ENCODE measurements around the gene FAM168B.

FAM168B gene

DNA sequence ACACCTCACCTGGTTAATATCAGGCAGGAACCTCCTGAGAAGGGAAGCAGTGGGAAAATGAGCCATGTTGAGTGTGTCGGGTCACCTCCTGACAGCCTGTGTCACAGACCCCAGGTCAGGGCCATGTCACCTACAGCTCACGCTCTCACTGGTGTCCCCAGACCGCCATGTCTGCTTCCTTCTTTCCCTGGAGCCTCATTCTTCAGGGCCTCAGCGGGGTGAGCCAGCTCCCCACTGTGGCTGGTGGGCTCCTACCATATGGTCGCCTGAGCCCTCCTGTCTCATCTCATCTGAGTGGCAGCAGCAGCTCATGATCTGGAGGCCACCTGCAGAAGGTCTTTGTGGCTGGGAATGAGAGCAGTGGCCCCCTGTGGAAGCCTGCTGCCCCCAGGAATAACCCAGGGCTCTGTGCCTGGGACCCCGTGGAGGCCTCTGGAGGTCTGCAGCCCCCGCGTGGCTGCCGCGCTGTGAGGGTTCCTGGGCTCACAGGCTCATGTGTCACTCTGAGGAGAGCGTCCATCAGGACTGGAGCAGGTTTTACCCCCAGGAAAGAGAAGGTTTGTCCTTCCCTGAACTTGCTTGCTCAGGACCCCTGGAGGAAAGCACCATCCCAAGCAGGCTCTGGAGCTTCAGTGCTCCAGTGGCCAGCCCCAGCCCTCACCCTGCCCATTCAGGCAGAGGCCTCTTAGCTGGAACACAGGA is 56.4 kb downstream of the FAM168B start:
- peaks cover 35% of the 10 kb centered on the region for H3K27me3 ChIP-seq (ENCODE audit: insufficient read depth, low read length)
- H3K27ac ChIP-seq (ENCODE audit: low read depth, low read length) = no peak overlapping the region
- H3K36me3 ChIP-seq (ENCODE audit: insufficient read depth, low read length) = peaks cover 8% of the 10 kb centered on the region; the same call in 1 of the 2 replicates
- H3K4me3 ChIP-seq (ENCODE audit: low read length) = no peak overlapping the region
- 92% methylated on average over 11 of the region's 11 CpGs for WGBS
- no peak overlapping the region for H3K9ac ChIP-seq (ENCODE audit: low read depth, low read length)
- no peaks in the 10 kb centered on the region for H3K9me3 ChIP-seq (ENCODE audit: insufficient read depth, low read depth, low read length)
- H3K4me1 ChIP-seq (ENCODE audit: insufficient read depth, low read length) = no peaks in the 10 kb centered on the region

DNA sequence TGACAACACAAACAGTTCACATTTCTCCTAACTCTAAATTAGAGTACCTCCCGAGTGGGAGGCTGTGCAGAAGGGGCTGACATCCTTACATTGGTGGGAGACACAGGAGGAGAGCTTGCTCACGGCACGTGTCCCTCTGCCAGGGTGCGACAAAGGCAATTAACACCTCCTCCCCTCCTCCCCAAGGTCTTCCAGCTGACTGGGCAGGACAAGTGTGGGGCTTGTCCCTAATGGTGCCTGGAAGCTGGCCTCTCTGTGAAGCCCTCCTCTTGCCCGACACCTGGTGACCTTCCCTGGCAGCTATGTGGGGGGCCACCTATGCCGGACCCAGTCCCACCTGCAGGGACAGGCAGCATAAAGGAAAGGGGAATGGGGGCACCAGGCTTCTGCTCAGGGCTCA is 57.0 kb downstream of the FAM168B start:
- Histone ChIP-seq H3K36me3 (ENCODE audit: insufficient read depth, low read length) (0 out of 2 replicates have a peak, but pooled peaks cover 3% of the 10 kb centered on the region), H3K9ac (ENCODE audit: low read depth, low read length) (no peak overlapping the region), H3K27me3 (ENCODE audit: insufficient read depth, low read length) (peaks cover 35% of the 10 kb centered on the region), H3K27ac (ENCODE audit: low read depth, low read length) (no peak overlapping the region), H3K4me1 (ENCODE audit: insufficient read depth, low read length) (no peaks in the 10 kb centered on the region), H3K4me3 (ENCODE audit: low read length) (no peak overlapping the region), H3K9me3 (ENCODE audit: insufficient read depth, low read depth, low read length) (no peaks in the 10 kb centered on the region)
- 55% methylated on average over 6 of the region's 6 CpGs for WGBS

DNA sequence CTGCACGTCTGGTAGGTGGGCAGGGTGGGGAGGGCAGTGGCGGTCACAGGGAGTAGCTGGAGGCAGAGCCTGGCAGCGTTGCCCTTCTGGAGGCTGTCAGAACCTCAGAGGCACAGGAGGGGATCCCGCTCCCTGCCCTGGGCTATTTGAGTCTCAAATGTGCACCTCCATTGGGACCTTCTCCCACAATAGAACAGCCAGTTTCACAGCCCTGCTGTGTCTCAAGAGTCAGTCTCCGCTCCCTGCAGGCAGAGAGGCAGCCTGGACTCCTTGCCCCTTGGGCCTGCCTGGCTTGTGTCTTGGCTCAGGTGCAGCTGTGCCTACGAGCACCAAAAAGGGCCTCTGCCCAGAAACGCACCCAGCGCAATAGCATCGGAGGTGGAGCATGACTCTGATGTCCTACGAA is 57.4 kb downstream of the FAM168B start:
- Histone ChIP-seq H3K27ac (ENCODE audit: low read depth, low read length) (no peak overlapping the region), H3K9me3 (ENCODE audit: insufficient read depth, low read depth, low read length) (no peaks in the 10 kb centered on the region), H3K27me3 (ENCODE audit: insufficient read depth, low read length) (peaks cover 35% of the 10 kb centered on the region), H3K4me1 (ENCODE audit: insufficient read depth, low read length) (no peaks in the 10 kb centered on the region), H3K9ac (ENCODE audit: low read depth, low read length) (no peak overlapping the region), H3K4me3 (ENCODE audit: low read length) (peak overlapping the region; percentile 70), H3K36me3 (ENCODE audit: insufficient read depth, low read length) (0 out of 2 replicates have a peak, but pooled peaks cover 2% of the 10 kb centered on the region)
- 69% methylated on average over 10 of the region's 10 CpGs for WGBS

DNA sequence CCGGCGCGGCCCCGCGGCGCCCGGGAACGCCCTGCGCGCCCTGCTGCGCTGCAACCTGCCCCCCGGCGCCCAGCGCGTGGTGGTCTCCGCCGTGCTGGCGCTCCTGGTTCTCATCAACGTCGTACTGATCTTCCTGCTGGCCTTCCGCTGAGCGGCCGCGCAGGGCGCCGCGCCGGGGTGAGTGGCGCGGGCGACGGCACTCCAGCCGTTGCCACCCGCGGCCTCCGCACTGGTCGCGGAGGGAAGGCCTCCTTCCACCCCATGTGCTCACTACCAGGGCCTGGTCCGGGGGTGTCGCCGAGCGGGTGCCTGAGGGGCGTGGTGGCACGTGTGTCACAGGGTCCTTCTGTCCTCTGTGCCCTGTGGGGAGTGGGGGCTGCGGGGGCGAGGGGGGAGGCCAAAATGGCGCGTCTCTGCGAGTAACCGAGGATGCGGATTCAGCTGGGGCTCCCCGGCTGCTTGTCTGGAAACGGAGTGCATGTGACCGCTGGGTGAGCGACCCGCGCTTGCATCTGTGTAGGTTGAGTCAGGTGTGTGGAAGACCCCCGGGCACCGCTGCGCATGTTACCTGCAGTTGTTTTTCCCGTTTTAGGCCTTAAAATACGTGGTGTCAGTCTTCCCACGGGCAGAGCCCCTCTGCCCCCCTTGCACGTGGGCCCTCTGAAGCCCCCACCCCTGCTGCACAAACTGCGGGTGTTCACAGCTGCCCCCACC is 58.0 kb downstream of the FAM168B start:
- 8% methylated on average over 65 of the region's 65 CpGs for WGBS
- H3K4me3 ChIP-seq (ENCODE audit: low read length) = peak overlapping the region; percentile 70
- H3K9ac ChIP-seq (ENCODE audit: low read depth, low read length) = peak overlapping the region; percentile 73
- H3K4me1 ChIP-seq (ENCODE audit: insufficient read depth, low read length) = no peaks in the 10 kb centered on the region
- peaks cover 35% of the 10 kb centered on the region for H3K27me3 ChIP-seq (ENCODE audit: insufficient read depth, low read length)
- H3K36me3 ChIP-seq (ENCODE audit: insufficient read depth, low read length) = no peaks in the 10 kb centered on the region
- H3K9me3 ChIP-seq (ENCODE audit: insufficient read depth, low read depth, low read length) = no peaks in the 10 kb centered on the region
- H3K27ac ChIP-seq (ENCODE audit: low read depth, low read length) = no peak overlapping the region

DNA sequence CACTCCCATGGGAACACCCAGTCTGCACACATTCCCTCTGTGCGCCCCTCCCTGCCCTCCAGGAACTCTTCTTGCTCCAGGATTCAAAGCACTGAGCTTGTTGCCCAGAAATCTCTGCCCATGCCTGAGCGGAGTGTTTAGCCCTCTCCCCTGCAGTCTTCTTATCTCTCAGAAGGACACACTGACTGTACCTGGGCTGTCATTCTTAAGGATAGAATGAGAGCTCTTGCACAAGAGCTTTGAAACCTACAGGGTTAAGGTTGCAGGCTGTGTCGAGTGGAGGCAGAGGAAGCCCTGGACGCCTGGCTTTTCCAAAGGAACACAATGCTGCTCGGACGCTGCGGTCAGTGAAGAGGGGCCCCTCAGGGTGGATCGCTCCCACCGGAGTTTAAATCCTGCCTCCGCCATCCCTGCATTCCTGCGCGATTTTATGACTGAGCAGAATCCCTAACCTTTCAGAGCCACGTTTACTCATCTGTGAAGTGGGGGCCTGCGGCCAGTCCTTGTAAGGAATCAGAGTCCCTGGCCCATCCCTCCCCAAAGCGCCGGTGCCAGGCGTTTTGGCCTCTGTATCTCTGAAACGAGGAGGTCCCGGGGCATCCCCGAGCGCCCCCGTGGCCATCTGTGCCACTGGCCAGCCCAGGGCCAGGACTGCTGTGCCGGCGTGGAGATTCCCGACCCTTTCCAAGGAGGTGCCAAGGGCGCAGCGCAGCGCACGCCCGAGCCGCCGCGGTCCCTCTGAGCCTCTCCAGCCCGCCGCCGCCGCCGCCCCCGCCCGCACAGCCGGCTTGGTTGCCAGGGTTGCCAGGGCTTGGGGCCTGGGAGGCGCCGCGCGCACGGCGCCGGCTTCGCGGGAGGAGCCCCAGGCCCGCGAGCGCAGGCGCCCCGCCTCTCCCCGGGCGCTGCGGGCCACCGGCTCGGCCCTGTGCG is 58.9 kb downstream of the FAM168B start:
- Histone ChIP-seq H3K4me3 (ENCODE audit: low read length) (peak overlapping the region; percentile 70), H3K27me3 (ENCODE audit: insufficient read depth, low read length) (peaks cover 35% of the 10 kb centered on the region), H3K4me1 (ENCODE audit: insufficient read depth, low read length) (no peaks in the 10 kb centered on the region), H3K36me3 (ENCODE audit: insufficient read depth, low read length) (no peaks in the 10 kb centered on the region), H3K9ac (ENCODE audit: low read depth, low read length) (peak overlapping the region; percentile 73), H3K27ac (ENCODE audit: low read depth, low read length) (no peak overlapping the region), H3K9me3 (ENCODE audit: insufficient read depth, low read depth, low read length) (no peaks in the 10 kb centered on the region)
- WGBS = 9% methylated on average over 61 of the region's 61 CpGs

DNA sequence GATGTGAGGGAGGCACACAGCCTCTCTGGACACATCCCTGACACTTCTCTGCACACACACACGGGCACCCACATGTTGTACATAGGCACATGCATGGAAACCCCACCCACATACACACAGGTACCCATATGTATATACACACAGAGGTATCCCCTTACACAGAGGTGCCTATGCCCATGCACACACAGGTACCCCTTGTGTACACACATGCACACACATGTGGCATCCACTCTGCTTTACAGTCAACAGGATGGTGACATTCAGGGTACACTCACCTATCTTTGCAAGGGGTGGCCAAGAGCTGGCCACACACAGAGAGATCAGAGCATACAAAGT is 59.5 kb downstream of the FAM168B start:
- Histone ChIP-seq H3K4me1 (ENCODE audit: insufficient read depth, low read length) (no peaks in the 10 kb centered on the region), H3K4me3 (ENCODE audit: low read length) (no peak overlapping the region; the same call in 1 of the 2 replicates), H3K9me3 (ENCODE audit: insufficient read depth, low read depth, low read length) (no peaks in the 10 kb centered on the region), H3K27ac (ENCODE audit: low read depth, low read length) (no peak overlapping the region), H3K36me3 (ENCODE audit: insufficient read depth, low read length) (no peaks in the 10 kb centered on the region), H3K9ac (ENCODE audit: low read depth, low read length) (no peak overlapping the region), H3K27me3 (ENCODE audit: insufficient read depth, low read length) (peaks cover 35% of the 10 kb centered on the region)
- WGBS = 81% methylated on average over 1 of the region's 1 CpG

DNA sequence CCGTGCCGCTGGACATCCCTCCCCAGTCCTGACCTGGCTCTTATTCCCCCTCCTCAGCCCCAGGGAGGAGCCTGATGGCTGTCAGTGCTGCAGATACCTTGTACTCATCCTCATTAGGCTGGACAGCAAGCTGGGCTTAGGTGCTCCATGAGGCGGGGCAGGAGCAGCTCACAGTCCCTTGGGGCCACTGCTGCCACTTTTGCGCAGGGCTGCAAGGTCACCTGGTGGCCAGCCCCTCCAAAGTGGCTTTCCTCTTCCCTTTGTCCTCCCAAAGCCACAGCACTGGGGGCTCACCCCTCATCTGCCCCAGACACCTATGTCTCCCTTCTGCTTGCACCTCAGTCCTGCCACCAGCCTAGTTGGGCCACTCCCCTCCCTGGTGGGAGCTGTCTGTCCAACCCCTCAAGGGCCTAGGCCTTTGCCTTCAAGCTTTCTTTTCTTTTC is 60.8 kb downstream of the FAM168B start:
- H3K9me3 ChIP-seq (ENCODE audit: insufficient read depth, low read depth, low read length) = no peaks in the 10 kb centered on the region
- peaks cover 35% of the 10 kb centered on the region for H3K27me3 ChIP-seq (ENCODE audit: insufficient read depth, low read length)
- no peak overlapping the region for H3K4me3 ChIP-seq (ENCODE audit: low read length)
- H3K9ac ChIP-seq (ENCODE audit: low read depth, low read length) = no peak overlapping the region
- no peak overlapping the region for H3K27ac ChIP-seq (ENCODE audit: low read depth, low read length)
- H3K4me1 ChIP-seq (ENCODE audit: insufficient read depth, low read length) = no peaks in the 10 kb centered on the region
- H3K36me3 ChIP-seq (ENCODE audit: insufficient read depth, low read length) = no peaks in the 10 kb centered on the region
- WGBS = 87% methylated on average over 4 of the region's 4 CpGs

DNA sequence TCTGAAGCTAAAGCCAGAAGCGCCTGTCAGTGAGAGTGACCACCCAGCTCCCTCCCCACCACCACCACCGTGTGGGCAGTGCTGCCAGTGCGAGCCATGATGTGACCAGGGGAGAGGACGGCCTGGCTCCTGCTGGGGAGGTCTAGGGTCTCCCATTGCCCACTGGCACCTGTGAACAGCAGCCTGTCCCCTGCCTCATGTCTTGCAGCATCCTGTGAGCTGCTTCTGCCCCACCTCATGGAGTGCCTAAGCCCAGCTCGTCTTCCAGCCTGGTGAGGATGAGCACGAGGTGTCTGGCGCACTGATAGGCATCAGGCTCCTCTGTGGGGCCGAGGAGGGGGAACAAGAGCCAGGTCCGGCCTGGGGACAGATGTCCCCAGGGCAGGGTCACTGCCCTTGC is 61.4 kb downstream of the FAM168B start:
- H3K4me3 ChIP-seq (ENCODE audit: low read length) = no peak overlapping the region
- H3K36me3 ChIP-seq (ENCODE audit: insufficient read depth, low read length) = no peaks in the 10 kb centered on the region
- WGBS = 75% methylated on average over 9 of the region's 9 CpGs
- no peaks in the 10 kb centered on the region for H3K9me3 ChIP-seq (ENCODE audit: insufficient read depth, low read depth, low read length)
- H3K9ac ChIP-seq (ENCODE audit: low read depth, low read length) = no peak overlapping the region
- H3K4me1 ChIP-seq (ENCODE audit: insufficient read depth, low read length) = no peaks in the 10 kb centered on the region
- H3K27ac ChIP-seq (ENCODE audit: low read depth, low read length) = no peak overlapping the region
- H3K27me3 ChIP-seq (ENCODE audit: insufficient read depth, low read length) = peaks cover 33% of the 10 kb centered on the region

DNA sequence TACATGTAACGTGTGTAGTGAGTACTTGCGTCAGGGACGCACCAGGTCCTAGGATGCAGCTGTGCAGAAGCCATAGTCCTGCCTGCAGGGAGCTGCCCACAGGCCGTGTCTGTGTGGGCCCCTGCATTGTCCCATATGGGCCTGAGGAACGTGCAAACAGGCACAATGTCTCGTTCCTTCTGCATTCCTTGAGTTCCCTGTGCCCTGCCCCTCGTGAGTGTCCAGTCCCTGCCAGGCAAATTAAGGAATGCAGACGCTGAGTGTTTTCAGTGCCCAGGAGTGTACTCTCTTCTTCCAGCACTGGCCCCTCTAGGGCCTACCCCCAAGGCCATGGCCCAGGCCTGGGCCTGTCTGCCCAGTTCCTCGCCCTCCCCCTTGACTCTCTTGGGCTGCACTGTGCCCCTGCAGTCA is 61.8 kb downstream of the FAM168B start:
- Histone ChIP-seq H3K36me3 (ENCODE audit: insufficient read depth, low read length) (no peaks in the 10 kb centered on the region), H3K9me3 (ENCODE audit: insufficient read depth, low read depth, low read length) (no peaks in the 10 kb centered on the region), H3K4me1 (ENCODE audit: insufficient read depth, low read length) (no peaks in the 10 kb centered on the region), H3K9ac (ENCODE audit: low read depth, low read length) (no peak overlapping the region), H3K27ac (ENCODE audit: low read depth, low read length) (no peak overlapping the region), H3K27me3 (ENCODE audit: insufficient read depth, low read length) (peaks cover 32% of the 10 kb centered on the region), H3K4me3 (ENCODE audit: low read length) (no peak overlapping the region)
- WGBS = 85% methylated on average over 9 of the region's 9 CpGs

DNA sequence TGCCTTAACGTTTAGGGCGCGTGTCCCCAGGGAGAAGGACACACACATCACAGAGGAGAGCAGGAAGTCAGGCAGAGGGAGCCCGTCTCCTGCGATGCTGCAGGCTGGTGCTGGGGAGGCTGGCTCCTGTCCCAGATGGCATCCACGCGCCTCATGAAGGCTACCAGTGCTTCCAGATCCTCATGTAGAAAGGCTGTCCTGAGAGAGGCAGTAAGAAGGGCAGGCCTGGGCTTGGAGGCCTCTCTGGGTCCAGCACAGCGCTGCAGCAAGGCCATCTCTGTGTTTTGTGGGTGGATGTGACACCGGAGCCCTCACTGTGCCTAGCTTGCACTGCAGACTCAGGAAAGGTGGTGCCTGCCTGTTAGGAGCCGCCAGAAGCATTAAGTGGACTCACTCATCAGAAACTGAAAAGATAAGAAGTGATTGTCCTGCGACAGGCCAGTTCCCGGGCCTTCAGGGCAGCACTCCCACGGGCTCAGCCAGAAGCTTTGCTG is 62.7 kb downstream of the FAM168B start:
- Histone ChIP-seq H3K4me3 (ENCODE audit: low read length) (no peak overlapping the region), H3K27me3 (ENCODE audit: insufficient read depth, low read length) (peaks cover 24% of the 10 kb centered on the region), H3K27ac (ENCODE audit: low read depth, low read length) (no peak overlapping the region), H3K36me3 (ENCODE audit: insufficient read depth, low read length) (no peaks in the 10 kb centered on the region), H3K9ac (ENCODE audit: low read depth, low read length) (no peak overlapping the region), H3K4me1 (ENCODE audit: insufficient read depth, low read length) (no peaks in the 10 kb centered on the region), H3K9me3 (ENCODE audit: insufficient read depth, low read depth, low read length) (no peaks in the 10 kb centered on the region)
- 90% methylated on average over 13 of the region's 13 CpGs for WGBS

DNA sequence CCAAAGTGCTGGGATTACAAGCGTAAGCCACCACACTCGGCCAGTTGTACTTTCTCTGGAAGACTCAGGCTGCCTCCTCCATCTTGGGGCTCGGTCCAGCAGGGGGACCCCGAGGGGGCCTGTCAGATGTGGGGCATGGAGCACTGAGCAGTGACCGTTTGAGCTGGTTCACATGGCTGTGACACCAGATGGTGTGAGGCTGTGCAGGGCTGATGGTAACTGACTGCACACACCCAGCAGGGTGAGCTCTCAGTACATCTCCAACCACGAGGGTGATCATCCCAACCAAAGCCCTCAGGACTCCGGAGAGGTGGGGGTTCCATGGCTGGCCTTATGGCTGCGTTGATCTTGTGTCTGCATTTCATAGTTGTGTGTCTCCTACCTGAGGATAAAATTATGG is 63.4 kb downstream of the FAM168B start:
- 82% methylated on average over 8 of the region's 8 CpGs for WGBS
- H3K4me1 ChIP-seq (ENCODE audit: insufficient read depth, low read length) = no peaks in the 10 kb centered on the region
- no peak overlapping the region for H3K9ac ChIP-seq (ENCODE audit: low read depth, low read length)

More for the DNA sequence above, 63.4 kb downstream of the FAM168B start:
- H3K9me3 ChIP-seq (ENCODE audit: insufficient read depth, low read depth, low read length) = no peaks in the 10 kb centered on the region
- H3K4me3 ChIP-seq (ENCODE audit: low read length) = no peak overlapping the region
- H3K27ac ChIP-seq (ENCODE audit: low read depth, low read length) = no peak overlapping the region
- no peaks in the 10 kb centered on the region for H3K36me3 ChIP-seq (ENCODE audit: insufficient read depth, low read length)
- peaks cover 18% of the 10 kb centered on the region for H3K27me3 ChIP-seq (ENCODE audit: insufficient read depth, low read length)

Measured in HUES64 (cell line).